ENCODE measurements around the gene MS4A10. TPM values are rescaled to one million over a fixed set of nuclear protein-coding genes. Genes with fewer than 3 reads are reported as not detected.
"Not testable (repeated sequence)": the region's sequence is repeated elsewhere in the genome, so short reads cannot be mapped to it uniquely, and the experiment has no call there.

The MS4A10 gene
- total RNA-seq, 1 donor from 2014 or later, result not detected

GRCh38 chr11:60821827-60822599 is 36.9 kb downstream of the MS4A10 start:
- no peaks in the 10 kb centered on the region for H3K36me3 ChIP-seq
- H3K4me3 ChIP-seq, result no peak overlapping the region
- TF ChIP-seq CTCF (IDR thresholded peaks at IDR 0.05), result no peak
- H3K27ac ChIP-seq, result no peak overlapping the region
- no peaks in the 10 kb centered on the region for H3K27me3 ChIP-seq
- DNase-seq (no peak), ATAC-seq (peak; percentile 7)
- no peaks in the 10 kb centered on the region for H3K9me3 ChIP-seq
- intact Hi-C loops (cut with DNase I), result no loop called here
- no peaks in the 10 kb centered on the region for H3K4me1 ChIP-seq

- H3K27me3 ChIP-seq; H3K4me1 ChIP-seq; H3K36me3 ChIP-seq; H3K27ac ChIP-seq; ATAC-seq; H3K9me3 ChIP-seq; H3K4me3 ChIP-seq; DNase-seq; intact Hi-C loops (cut with DNase I): not testable (repeated sequence)
Measured at GRCh38 chr11:60823745-60824306, 38.7 kb downstream of the MS4A10 start.

- no peak for TF ChIP-seq CTCF (IDR thresholded peaks at IDR 0.05)
- intact Hi-C loops (cut with DNase I), result no loop called here
- Histone ChIP-seq H3K9me3 (no peaks in the 10 kb centered on the region), H3K36me3 (no peaks in the 10 kb centered on the region), H3K27me3 (no peaks in the 10 kb centered on the region), H3K4me1 (no peaks in the 10 kb centered on the region), H3K4me3 (no peak overlapping the region), H3K27ac (no peak overlapping the region)
- no peak for ATAC-seq
- no peak for DNase-seq
Measured at GRCh38 chr11:60825118-60825517, 40.0 kb downstream of the MS4A10 start.

GRCh38 chr11:60825790-60826189 is 40.7 kb downstream of the MS4A10 start:
- H3K9me3 ChIP-seq, result no peaks in the 10 kb centered on the region
- DNase-seq, result no peak
- no peaks in the 10 kb centered on the region for H3K36me3 ChIP-seq
- H3K4me1 ChIP-seq, result no peaks in the 10 kb centered on the region
- intact Hi-C loops (cut with DNase I), result no loop called here
- no peak for TF ChIP-seq CTCF (IDR thresholded peaks at IDR 0.05)
- ATAC-seq, result no peak
- no peak overlapping the region for H3K27ac ChIP-seq
- no peaks in the 10 kb centered on the region for H3K27me3 ChIP-seq
- no peak overlapping the region for H3K4me3 ChIP-seq

- intact Hi-C loops (cut with DNase I), result loop anchor here (5.0 to 10.0 kb wide), 2 partner anchors 67 to 354 kb away; no protein-coding TSS in a partner anchor
Measured at GRCh38 chr11:60830478-60831142, 45.5 kb downstream of the MS4A10 start.

More at GRCh38 chr11:60830478-60831142, 45.5 kb downstream of the MS4A10 start:
- Histone ChIP-seq H3K27me3 (no peaks in the 10 kb centered on the region), H3K4me3 (no peak overlapping the region), H3K9me3 (no peaks in the 10 kb centered on the region), H3K27ac (no peak overlapping the region), H3K36me3 (no peaks in the 10 kb centered on the region), H3K4me1 (no peaks in the 10 kb centered on the region)
- ATAC-seq (no peak), DNase-seq (no peak)
- TF ChIP-seq CTCF (IDR thresholded peaks at IDR 0.05), result no peak

Measured in upper lobe of right lung (tissue), 1 donor.